ENCODE results near the gene OPN4.

GRCh38 chr10:86665868-86666267 is 11.5 kb downstream of the OPN4 start:
- TF ChIP-seq EZH2 (IDR thresholded peaks at IDR 0.05; ENCODE audit: insufficient read depth, poor library complexity, severe bottlenecking): no peak
- TF ChIP-seq EZH2phosphoT487 (IDR thresholded peaks at IDR 0.05; ENCODE audit: insufficient read depth, low read depth): no peak
